Measurements from ENCODE around the gene CRYBB2. TPM values are rescaled to one million over a fixed set of nuclear protein-coding genes. Genes with fewer than 3 reads are reported as not detected.
"Not testable (repeated sequence)": the region's sequence is repeated elsewhere in the genome, so short reads cannot be mapped to it uniquely, and the experiment has no call there.

CRYBB2 gene
- total and polyA plus RNA-seq, 4 donors: 0.08 to 0.10 TPM; not detected in 2

GRCh38 chr22:25221790-25222189 lies 2.4 kb downstream of the CRYBB2 start:
- H3K4me3 ChIP-seq (ENCODE audit: low read depth in 1 of 3, low read length in 3 of 3): no peak overlapping the region
- H3K27ac ChIP-seq (ENCODE audit: low read depth in 1 of 2, low read length in 2 of 2): no peak overlapping the region
- no peaks in the 10 kb centered on the region for H3K27me3 ChIP-seq (ENCODE audit: control insufficient read depth in 4 of 4, insufficient read depth in 4 of 4, low read length in 3 of 4)
- 81% methylated on average over 8 of the region's 8 CpGs for WGBS
- H3K9ac ChIP-seq (ENCODE audit: low read depth in 1 of 2, low read length in 2 of 2): no peak overlapping the region
- no peaks in the 10 kb centered on the region for H3K36me3 ChIP-seq (ENCODE audit: control insufficient read depth in 4 of 4, insufficient read depth in 3 of 4, low read depth in 1 of 4, low read length in 3 of 4)
- TF ChIP-seq SP1 (IDR thresholded peaks at IDR 0.05): no peak
- no peak for TF ChIP-seq RAD21 (IDR thresholded peaks at IDR 0.05)
- TF ChIP-seq YY1 (IDR thresholded peaks at IDR 0.05): no peak
- no peak for TF ChIP-seq HNF4G (IDR thresholded peaks at IDR 0.05)
- no peak for TF ChIP-seq ZBTB33 (IDR thresholded peaks at IDR 0.05)
- DNase-seq (ENCODE audit: low spot score): no peak
- H3K9me3 ChIP-seq (ENCODE audit: control insufficient read depth in 4 of 4, low read length in 3 of 4): no peaks in the 10 kb centered on the region
- no peaks in the 10 kb centered on the region for H3K4me1 ChIP-seq (ENCODE audit: control insufficient read depth in 4 of 4, insufficient read depth in 4 of 4, low read length in 3 of 4)

DNA sequence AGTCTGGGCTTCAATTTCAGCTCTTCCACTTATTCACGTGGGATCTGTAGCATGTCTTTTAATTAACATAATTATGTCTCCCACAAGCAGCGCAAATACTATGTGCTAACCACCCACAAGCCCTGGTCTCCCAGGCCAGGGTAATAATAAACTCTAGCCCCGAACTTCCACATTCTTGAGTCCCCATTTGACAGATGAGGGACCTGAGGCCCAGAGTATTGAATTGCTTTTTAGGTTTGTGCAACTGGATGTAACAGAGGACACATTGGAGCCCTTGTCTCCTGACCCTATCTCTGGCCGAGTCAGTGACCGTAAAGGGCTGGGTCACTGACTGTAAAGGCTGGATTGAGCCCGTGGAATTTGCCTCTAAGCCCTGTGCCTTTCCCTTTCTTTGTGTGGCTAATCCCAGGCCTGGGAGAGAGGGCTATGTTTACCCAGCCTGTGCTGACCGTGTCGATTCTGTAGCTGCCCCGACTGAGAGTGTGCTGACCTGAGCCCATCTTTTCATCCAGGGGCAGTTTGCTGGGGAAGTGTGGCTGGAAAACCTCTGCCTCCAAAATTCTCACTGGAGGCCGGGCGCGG lies 3.9 kb downstream of the CRYBB2 start:
- no peaks in the 10 kb centered on the region for H3K27me3 ChIP-seq (ENCODE audit: control insufficient read depth in 4 of 4, insufficient read depth in 4 of 4, low read length in 3 of 4)
- WGBS: 68% methylated on average over 12 of the region's 12 CpGs
- no peak for DNase-seq (ENCODE audit: low spot score)
- no peaks in the 10 kb centered on the region for H3K36me3 ChIP-seq (ENCODE audit: control insufficient read depth in 4 of 4, insufficient read depth in 3 of 4, low read depth in 1 of 4, low read length in 3 of 4)
- H3K4me3 ChIP-seq (ENCODE audit: low read depth in 1 of 3, low read length in 3 of 3): no peak overlapping the region
- H3K27ac ChIP-seq (ENCODE audit: low read depth in 1 of 2, low read length in 2 of 2): no peak overlapping the region
- no peaks in the 10 kb centered on the region for H3K4me1 ChIP-seq (ENCODE audit: control insufficient read depth in 4 of 4, insufficient read depth in 4 of 4, low read length in 3 of 4)
- TF ChIP-seq HNF4G (IDR thresholded peaks at IDR 0.05) (no peak), YY1 (IDR thresholded peaks at IDR 0.05) (no peak), RAD21 (IDR thresholded peaks at IDR 0.05) (no peak), RXRA (IDR thresholded peaks at IDR 0.05) (peak; percentile 23 to 42), JUND (IDR thresholded peaks at IDR 0.05) (no peak)
- TF ChIP-seq, protein P1, sequence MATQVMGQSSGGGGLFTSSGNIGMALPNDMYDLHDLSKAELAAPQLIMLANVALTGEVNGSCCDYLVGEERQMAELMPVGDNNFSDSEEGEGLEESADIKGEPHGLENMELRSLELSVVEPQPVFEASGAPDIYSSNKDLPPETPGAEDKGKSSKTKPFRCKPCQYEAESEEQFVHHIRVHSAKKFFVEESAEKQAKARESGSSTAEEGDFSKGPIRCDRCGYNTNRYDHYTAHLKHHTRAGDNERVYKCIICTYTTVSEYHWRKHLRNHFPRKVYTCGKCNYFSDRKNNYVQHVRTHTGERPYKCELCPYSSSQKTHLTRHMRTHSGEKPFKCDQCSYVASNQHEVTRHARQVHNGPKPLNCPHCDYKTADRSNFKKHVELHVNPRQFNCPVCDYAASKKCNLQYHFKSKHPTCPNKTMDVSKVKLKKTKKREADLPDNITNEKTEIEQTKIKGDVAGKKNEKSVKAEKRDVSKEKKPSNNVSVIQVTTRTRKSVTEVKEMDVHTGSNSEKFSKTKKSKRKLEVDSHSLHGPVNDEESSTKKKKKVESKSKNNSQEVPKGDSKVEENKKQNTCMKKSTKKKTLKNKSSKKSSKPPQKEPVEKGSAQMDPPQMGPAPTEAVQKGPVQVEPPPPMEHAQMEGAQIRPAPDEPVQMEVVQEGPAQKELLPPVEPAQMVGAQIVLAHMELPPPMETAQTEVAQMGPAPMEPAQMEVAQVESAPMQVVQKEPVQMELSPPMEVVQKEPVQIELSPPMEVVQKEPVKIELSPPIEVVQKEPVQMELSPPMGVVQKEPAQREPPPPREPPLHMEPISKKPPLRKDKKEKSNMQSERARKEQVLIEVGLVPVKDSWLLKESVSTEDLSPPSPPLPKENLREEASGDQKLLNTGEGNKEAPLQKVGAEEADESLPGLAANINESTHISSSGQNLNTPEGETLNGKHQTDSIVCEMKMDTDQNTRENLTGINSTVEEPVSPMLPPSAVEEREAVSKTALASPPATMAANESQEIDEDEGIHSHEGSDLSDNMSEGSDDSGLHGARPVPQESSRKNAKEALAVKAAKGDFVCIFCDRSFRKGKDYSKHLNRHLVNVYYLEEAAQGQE (IDR thresholded peaks at IDR 0.05): no peak
- TF ChIP-seq, protein P2, sequence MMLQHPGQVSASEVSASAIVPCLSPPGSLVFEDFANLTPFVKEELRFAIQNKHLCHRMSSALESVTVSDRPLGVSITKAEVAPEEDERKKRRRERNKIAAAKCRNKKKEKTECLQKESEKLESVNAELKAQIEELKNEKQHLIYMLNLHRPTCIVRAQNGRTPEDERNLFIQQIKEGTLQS (IDR thresholded peaks at IDR 0.05): no peak
- no peak overlapping the region for H3K9ac ChIP-seq (ENCODE audit: low read depth in 1 of 2, low read length in 2 of 2)
- no peaks in the 10 kb centered on the region for H3K9me3 ChIP-seq (ENCODE audit: control insufficient read depth in 4 of 4, low read length in 3 of 4)

DNA sequence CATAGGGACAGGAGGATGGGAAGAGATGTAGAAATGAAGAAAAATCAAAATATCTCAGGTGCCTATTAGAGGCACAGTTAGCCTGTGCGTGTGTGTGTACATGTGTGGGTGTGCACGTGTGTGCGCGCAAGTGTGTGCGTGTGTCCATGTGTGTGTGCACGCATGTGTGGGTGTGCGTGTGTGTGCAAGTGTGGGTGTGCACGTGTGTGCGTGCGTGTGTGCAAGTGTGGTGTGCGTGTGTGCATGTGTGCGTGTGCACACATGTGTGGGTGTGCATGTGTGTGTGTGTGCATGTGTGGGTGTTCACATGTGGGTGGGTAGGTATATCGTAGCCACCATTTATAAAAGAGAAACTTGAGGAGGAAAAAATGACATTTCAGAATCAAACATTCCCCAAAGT lies 9.4 kb downstream of the CRYBB2 start:
- Histone ChIP-seq H3K27ac (ENCODE audit: low read depth in 1 of 2, low read length in 2 of 2) (no peak overlapping the region), H3K9me3 (ENCODE audit: control insufficient read depth in 4 of 4, low read length in 3 of 4) (no peaks in the 10 kb centered on the region), H3K4me1 (ENCODE audit: control insufficient read depth in 4 of 4, insufficient read depth in 4 of 4, low read length in 3 of 4) (no peaks in the 10 kb centered on the region), H3K36me3 (ENCODE audit: control insufficient read depth in 4 of 4, insufficient read depth in 3 of 4, low read depth in 1 of 4, low read length in 3 of 4) (no peaks in the 10 kb centered on the region), H3K4me3 (ENCODE audit: low read depth in 1 of 3, low read length in 3 of 3) (no peak overlapping the region), H3K27me3 (ENCODE audit: control insufficient read depth in 4 of 4, insufficient read depth in 4 of 4, low read length in 3 of 4) (no peaks in the 10 kb centered on the region), H3K9ac (ENCODE audit: low read depth in 1 of 2, low read length in 2 of 2) (no peak overlapping the region)
- no peak for TF ChIP-seq FOXA2 (IDR thresholded peaks at IDR 0.05)
- TF ChIP-seq FOXA1 (IDR thresholded peaks at IDR 0.05): no peak
- TF ChIP-seq, protein P3, sequence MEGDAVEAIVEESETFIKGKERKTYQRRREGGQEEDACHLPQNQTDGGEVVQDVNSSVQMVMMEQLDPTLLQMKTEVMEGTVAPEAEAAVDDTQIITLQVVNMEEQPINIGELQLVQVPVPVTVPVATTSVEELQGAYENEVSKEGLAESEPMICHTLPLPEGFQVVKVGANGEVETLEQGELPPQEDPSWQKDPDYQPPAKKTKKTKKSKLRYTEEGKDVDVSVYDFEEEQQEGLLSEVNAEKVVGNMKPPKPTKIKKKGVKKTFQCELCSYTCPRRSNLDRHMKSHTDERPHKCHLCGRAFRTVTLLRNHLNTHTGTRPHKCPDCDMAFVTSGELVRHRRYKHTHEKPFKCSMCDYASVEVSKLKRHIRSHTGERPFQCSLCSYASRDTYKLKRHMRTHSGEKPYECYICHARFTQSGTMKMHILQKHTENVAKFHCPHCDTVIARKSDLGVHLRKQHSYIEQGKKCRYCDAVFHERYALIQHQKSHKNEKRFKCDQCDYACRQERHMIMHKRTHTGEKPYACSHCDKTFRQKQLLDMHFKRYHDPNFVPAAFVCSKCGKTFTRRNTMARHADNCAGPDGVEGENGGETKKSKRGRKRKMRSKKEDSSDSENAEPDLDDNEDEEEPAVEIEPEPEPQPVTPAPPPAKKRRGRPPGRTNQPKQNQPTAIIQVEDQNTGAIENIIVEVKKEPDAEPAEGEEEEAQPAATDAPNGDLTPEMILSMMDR (IDR thresholded peaks at IDR 0.05; ENCODE audit: low read depth, low read length, missing input control): no peak
- no peak for TF ChIP-seq RAD21 (IDR thresholded peaks at IDR 0.05)
- WGBS: 82% methylated on average over 13 of the region's 13 CpGs
- DNase-seq (ENCODE audit: low spot score): no peak

- not testable (repeated sequence) for H3K9ac ChIP-seq (ENCODE audit: low read depth in 1 of 2, low read length in 2 of 2); H3K9me3 ChIP-seq (ENCODE audit: control insufficient read depth in 4 of 4, low read length in 3 of 4); H3K27me3 ChIP-seq (ENCODE audit: control insufficient read depth in 4 of 4, insufficient read depth in 4 of 4, low read length in 3 of 4); DNase-seq (ENCODE audit: low spot score); H3K4me3 ChIP-seq (ENCODE audit: low read depth in 1 of 3, low read length in 3 of 3); H3K27ac ChIP-seq (ENCODE audit: low read depth in 1 of 2, low read length in 2 of 2); H3K36me3 ChIP-seq (ENCODE audit: control insufficient read depth in 4 of 4, insufficient read depth in 3 of 4, low read depth in 1 of 4, low read length in 3 of 4); H3K4me1 ChIP-seq (ENCODE audit: control insufficient read depth in 4 of 4, insufficient read depth in 4 of 4, low read length in 3 of 4)
- 93% methylated on average over 2 of the region's 2 CpGs for WGBS
These were observed 11.3 kb downstream of the CRYBB2 start for GRCh38 chr22:25230760-25231159.

All from liver (tissue), 9 donors.